Neural progenitor cell (in vitro differentiated cells): ENCODE measurements around the gene BEND4. TPM values are rescaled to one million over a fixed set of nuclear protein-coding genes. Genes with fewer than 3 reads are reported as not detected.

Experiments used
- DNase-seq: peaks from one replicate; pipeline ENCODE4 v3.0.0-alpha.2; 2016; ENCODE audit warnings: low spot score
- H2AFZ ChIP-seq: fragments of 200-600 bp; sonication (generic); replicated peaks from 2 replicates; pipeline ENCODE4 v1.6.1; 2016; ENCODE audit warnings: antibody characterized with exemption
- H3F3A ChIP-seq: fragments of 200-600 bp; sonication (generic); 2 replicates; pipeline ENCODE4 v1.6.1; 2016; ENCODE audit warnings: antibody characterized with exemption, low read depth
- H3K27ac ChIP-seq: fragments of 200-600 bp; sonication (generic); 2 replicates; pipeline ENCODE4 v1.5.1; 2016; ENCODE audit warnings: mild to moderate bottlenecking
- H3K27me3 ChIP-seq: fragments of 200-600 bp; sonication (generic); 2 replicates; pipeline ENCODE4 v1.6.1; 2016; ENCODE audit warnings: mild to moderate bottlenecking, moderate library complexity
- H3K36me3 ChIP-seq: fragments of 200-600 bp; sonication (generic); 2 replicates; pipeline ENCODE4 v1.5.1; 2016
- H3K4me1 ChIP-seq: fragments of 200-600 bp; sonication (generic); 2 replicates; pipeline ENCODE4 v1.6.1; 2016; ENCODE audit warnings: mixed run types
- H3K4me2 ChIP-seq: fragments of 200-600 bp; sonication (generic); 2 replicates; pipeline ENCODE4 v1.6.1; 2016
- H3K4me3 ChIP-seq: fragments of 200-600 bp; sonication (generic); 2 replicates; pipeline ENCODE4 v1.5.1; 2016
- H3K79me2 ChIP-seq: fragments of 200-600 bp; sonication (generic); 2 replicates; pipeline ENCODE4 v1.6.1; 2016; ENCODE audit warnings: low read depth
- H3K9ac ChIP-seq: fragments of 200-600 bp; sonication (generic); 2 replicates; pipeline ENCODE4 v1.6.1; 2016
- H3K9me3 ChIP-seq: fragments of 200-600 bp; sonication (generic); 2 replicates; pipeline ENCODE4 v1.5.1; 2016; ENCODE audit warnings: low read depth
- H4K20me1 ChIP-seq: fragments of 200-600 bp; sonication (generic); 2 replicates; pipeline ENCODE4 v1.6.1; 2016; ENCODE audit warnings: low read depth
- H3K27ac Mint-ChIP-seq: 3 replicates; pipeline ENCODE4 v1.8.0; 2021; ENCODE audit warnings: mixed read lengths
- H3K27me3 Mint-ChIP-seq: 2 replicates; pipeline ENCODE4 v1.8.0; 2022; ENCODE audit warnings: low read depth, mild to moderate bottlenecking, inconsistent platforms, moderate library complexity, mixed read lengths; ENCODE audit not compliant: insufficient read depth
- H3K36me3 Mint-ChIP-seq: 3 replicates; pipeline ENCODE4 v1.8.0; 2021; ENCODE audit warnings: mixed read lengths
- H3K4me1 Mint-ChIP-seq: 3 replicates; pipeline ENCODE4 v1.8.0; 2021; ENCODE audit warnings: mixed read lengths
- H3K4me3 Mint-ChIP-seq: 3 replicates; pipeline ENCODE4 v1.8.0; 2021; ENCODE audit warnings: mild to moderate bottlenecking, moderate library complexity, mixed read lengths
- H3K9me3 Mint-ChIP-seq: 3 replicates; pipeline ENCODE4 v1.8.0; 2020; ENCODE audit warnings: mixed read lengths
- EZH2 ChIP-seq: fragments of 200-600 bp; sonication (generic); IDR thresholded peaks from 2 replicates; pipeline ENCODE4 v1.6.1; 2017; ENCODE audit warnings: antibody characterized with exemption, mild to moderate bottlenecking, moderate library complexity
- EZH2phosphoT487 ChIP-seq: fragments of 200-600 bp; sonication (generic); IDR thresholded peaks from 2 replicates; pipeline ENCODE4 v1.6.1; 2017; ENCODE audit warnings: antibody characterized with exemption
- total RNA-seq: library from RNA; depleted of rRNA; stranded (reverse); fragments of >200 nt; gene quantifications from 2 replicates; pipeline ENCODE4 v1.2.3, GENCODE V29; 2015; ENCODE audit warnings: low replicate concordance
- TF ChIP-seq, protein P1 (sequence below): fragments of 200-600 bp; sonication (generic); IDR thresholded peaks from 2 replicates; pipeline ENCODE4 v1.5.1; 2017; ENCODE audit warnings: antibody characterized with exemption, mild to moderate bottlenecking

Gene BEND4
- total RNA-seq, 1 donor from 2014 or later: 9.7 TPM

DNA sequence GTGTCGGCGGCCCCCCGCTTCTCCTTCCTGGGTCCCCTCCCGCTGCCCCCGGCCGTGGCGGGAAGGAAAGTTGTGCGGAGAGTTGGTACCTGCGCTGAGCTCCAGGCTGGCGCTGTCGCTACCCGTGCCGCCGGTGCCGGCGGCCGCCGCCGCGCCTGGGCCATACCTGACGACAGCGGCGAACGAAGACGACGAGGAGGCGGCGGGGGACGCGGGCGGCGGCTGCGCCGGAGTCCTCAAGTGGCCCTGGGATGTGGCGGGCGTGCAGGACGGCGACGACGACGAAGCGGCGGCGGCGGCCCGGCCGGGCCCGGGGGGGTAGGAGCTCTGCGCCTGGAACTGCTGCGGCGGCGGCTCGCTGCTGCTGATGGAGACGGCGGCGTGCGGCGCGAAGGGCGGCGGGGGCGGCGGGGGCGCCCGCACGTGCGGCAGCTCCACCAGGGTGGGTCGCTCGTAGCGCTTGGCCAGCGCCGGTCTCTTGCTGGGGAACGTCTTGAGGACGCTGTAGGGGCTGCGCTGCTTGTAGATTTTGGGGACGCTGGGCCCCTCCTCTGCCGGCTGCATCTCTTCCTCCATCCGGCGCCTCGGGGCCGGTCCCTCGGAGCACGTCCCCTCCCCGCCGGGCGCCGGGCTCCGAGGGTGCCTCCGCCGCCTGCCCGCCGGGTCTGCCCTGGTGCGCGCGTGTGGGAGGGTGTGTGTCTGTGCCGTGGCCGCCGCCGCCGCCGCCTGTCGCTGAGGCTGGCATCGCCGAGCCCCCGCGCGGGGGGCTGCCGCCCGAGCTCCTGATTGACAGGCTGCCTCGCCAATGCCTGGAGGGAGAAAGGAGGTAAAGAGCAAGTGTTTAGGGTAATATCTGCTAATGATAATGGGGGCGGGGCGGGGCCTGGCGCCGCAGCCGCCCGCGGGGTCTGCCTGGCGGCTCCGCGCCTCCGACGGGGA is 618 bp downstream of the BEND4 start:
- Histone ChIP-seq H3K9ac (no peak overlapping the region), H3K9me3 (no peaks in the 10 kb centered on the region), H3K4me2 (peak overlapping the region; percentile 82), H3K27ac (no peak overlapping the region), H3F3A (no peaks in the 10 kb centered on the region), H3K79me2 (peaks cover 23% of the 10 kb centered on the region), H2AFZ (peak overlapping the region; percentile 95), H3K4me1 (peaks cover 6% of the 10 kb centered on the region), H3K36me3 (no peaks in the 10 kb centered on the region), H3K27me3 (peaks cover 59% of the 10 kb centered on the region), H4K20me1 (peaks cover 17% of the 10 kb centered on the region), H3K4me3 (peak overlapping the region; percentile 68)
- no peaks in the 10 kb centered on the region for H3K36me3 Mint-ChIP-seq
- no peaks in the 10 kb centered on the region for H3K9me3 Mint-ChIP-seq
- TF ChIP-seq EZH2 (peak; percentile 37), EZH2phosphoT487 (no peak)
- H3K27ac Mint-ChIP-seq: no peak overlapping the region
- H3K4me3 Mint-ChIP-seq: peak overlapping the region; percentile 92
- peaks cover 50% of the 10 kb centered on the region for H3K27me3 Mint-ChIP-seq
- DNase-seq: peak; percentile 90
- peaks cover 3% of the 10 kb centered on the region for H3K4me1 Mint-ChIP-seq

DNA sequence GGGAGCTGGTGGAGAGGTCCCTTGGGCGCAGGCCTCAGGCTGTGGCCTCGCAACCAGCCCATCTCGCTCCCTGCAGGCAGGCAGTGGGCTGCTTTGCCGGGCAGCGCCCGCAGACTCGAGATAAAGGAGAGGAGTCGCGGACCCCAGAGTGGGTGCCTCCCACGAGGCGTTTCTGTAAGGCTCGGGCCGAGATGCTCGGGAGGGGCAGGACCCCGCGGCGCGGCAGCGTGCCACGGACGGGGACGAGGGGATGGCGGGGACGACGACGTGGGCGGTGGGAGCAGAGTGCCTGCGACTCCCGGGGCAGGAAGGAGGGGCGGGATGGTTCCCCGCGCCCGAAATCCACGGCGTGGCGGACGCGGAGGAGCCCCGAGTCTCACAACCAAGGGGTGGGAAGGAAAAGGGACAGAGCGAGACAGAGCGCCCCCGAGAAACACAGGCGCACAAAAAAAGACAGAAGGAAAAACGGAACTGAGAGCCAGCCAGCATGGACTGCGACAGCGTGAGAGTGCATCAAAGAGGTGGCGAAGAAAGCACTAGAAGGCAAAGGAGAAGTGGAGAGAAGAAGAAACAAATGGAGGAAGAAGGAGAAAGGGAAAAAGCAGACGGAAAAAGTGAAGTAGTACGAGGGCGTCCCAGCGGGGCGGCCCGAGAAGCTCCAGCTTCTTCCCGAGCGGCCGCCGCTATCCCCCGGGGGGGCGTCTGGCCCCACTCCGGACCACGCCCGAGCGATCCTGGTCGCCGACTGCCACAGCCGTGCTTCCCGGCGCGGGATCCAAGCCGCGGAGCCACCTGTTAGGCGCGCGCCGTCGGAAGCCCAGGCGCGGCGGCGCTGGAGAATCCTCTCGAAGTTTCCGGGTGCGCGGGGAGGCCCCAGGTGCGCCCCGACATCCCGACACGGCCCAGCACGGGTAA is 1.5 kb downstream of the BEND4 start:
- Histone ChIP-seq H3K27me3 (peaks cover 59% of the 10 kb centered on the region), H3K4me3 (peak overlapping the region; percentile 68), H3K9ac (no peak overlapping the region), H3K9me3 (no peaks in the 10 kb centered on the region), H3K27ac (no peak overlapping the region), H3K79me2 (peaks cover 26% of the 10 kb centered on the region), H3K4me2 (peak overlapping the region; percentile 82), H3K4me1 (peaks cover 6% of the 10 kb centered on the region), H3K36me3 (no peaks in the 10 kb centered on the region), H3F3A (no peaks in the 10 kb centered on the region), H4K20me1 (peaks cover 17% of the 10 kb centered on the region), H2AFZ (peak overlapping the region; percentile 95)
- Mint-ChIP-seq H3K4me3 (peak overlapping the region; percentile 91), H3K36me3 (no peaks in the 10 kb centered on the region), H3K27me3 (peaks cover 46% of the 10 kb centered on the region), H3K9me3 (no peaks in the 10 kb centered on the region), H3K27ac (no peak overlapping the region), H3K4me1 (peaks cover 3% of the 10 kb centered on the region)
- peak; percentile 61 for DNase-seq
- peak; percentile 86 for TF ChIP-seq EZH2
- TF ChIP-seq, protein P1, sequence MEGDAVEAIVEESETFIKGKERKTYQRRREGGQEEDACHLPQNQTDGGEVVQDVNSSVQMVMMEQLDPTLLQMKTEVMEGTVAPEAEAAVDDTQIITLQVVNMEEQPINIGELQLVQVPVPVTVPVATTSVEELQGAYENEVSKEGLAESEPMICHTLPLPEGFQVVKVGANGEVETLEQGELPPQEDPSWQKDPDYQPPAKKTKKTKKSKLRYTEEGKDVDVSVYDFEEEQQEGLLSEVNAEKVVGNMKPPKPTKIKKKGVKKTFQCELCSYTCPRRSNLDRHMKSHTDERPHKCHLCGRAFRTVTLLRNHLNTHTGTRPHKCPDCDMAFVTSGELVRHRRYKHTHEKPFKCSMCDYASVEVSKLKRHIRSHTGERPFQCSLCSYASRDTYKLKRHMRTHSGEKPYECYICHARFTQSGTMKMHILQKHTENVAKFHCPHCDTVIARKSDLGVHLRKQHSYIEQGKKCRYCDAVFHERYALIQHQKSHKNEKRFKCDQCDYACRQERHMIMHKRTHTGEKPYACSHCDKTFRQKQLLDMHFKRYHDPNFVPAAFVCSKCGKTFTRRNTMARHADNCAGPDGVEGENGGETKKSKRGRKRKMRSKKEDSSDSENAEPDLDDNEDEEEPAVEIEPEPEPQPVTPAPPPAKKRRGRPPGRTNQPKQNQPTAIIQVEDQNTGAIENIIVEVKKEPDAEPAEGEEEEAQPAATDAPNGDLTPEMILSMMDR: no peak

DNA sequence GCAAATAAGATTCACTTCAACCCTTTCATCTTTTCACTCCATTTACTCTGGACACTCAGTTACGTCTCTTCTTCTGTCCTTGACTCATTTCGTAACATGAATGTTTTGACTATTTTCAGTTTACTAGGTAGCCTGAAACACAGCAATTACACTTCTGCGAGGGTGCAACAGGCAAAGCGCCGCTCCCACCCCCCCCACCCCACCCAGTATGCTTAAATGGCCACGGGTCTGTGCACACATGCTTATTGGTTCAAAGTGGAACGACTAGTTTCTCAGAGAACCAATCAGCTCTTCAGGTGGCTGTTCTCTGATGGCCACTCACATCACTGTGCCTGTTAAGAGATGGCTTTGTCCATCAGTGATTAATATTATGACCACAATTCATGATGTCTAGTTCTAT is 3.5 kb downstream of the BEND4 start:
- H3K9ac ChIP-seq: no peak overlapping the region
- peaks cover 6% of the 10 kb centered on the region for H3K4me1 ChIP-seq
- no peaks in the 10 kb centered on the region for H3K36me3 ChIP-seq
- H4K20me1 ChIP-seq: peaks cover 17% of the 10 kb centered on the region
- no peak for TF ChIP-seq EZH2phosphoT487
- TF ChIP-seq, protein P1: no peak
- no peak for TF ChIP-seq EZH2
- no peak overlapping the region for H2AFZ ChIP-seq
- peaks cover 50% of the 10 kb centered on the region for H3K27me3 ChIP-seq
- no peaks in the 10 kb centered on the region for H3F3A ChIP-seq
- H3K9me3 Mint-ChIP-seq: no peaks in the 10 kb centered on the region
- DNase-seq: no peak
- no peak overlapping the region for H3K27ac Mint-ChIP-seq
- no peak overlapping the region for H3K4me3 ChIP-seq
- no peak overlapping the region for H3K4me2 ChIP-seq
- no peak overlapping the region for H3K27ac ChIP-seq
- no peaks in the 10 kb centered on the region for H3K9me3 ChIP-seq
- peaks cover 26% of the 10 kb centered on the region for H3K79me2 ChIP-seq
- H3K27me3 Mint-ChIP-seq: peaks cover 38% of the 10 kb centered on the region
- peaks cover 3% of the 10 kb centered on the region for H3K4me1 Mint-ChIP-seq
- no peak overlapping the region for H3K4me3 Mint-ChIP-seq
- no peaks in the 10 kb centered on the region for H3K36me3 Mint-ChIP-seq
